HG02642 (cell line): Measurements from ENCODE around the gene MAL.

Source experiments
- ATAC-seq: cut with Tn5 transposase; IDR thresholded peaks from one replicate; pipeline ENCODE4 v1.9.1; 2021; ENCODE audit warnings: mild to moderate bottlenecking; ENCODE audit not compliant: unreplicated experiment, poor library complexity

The MAL gene

DNA sequence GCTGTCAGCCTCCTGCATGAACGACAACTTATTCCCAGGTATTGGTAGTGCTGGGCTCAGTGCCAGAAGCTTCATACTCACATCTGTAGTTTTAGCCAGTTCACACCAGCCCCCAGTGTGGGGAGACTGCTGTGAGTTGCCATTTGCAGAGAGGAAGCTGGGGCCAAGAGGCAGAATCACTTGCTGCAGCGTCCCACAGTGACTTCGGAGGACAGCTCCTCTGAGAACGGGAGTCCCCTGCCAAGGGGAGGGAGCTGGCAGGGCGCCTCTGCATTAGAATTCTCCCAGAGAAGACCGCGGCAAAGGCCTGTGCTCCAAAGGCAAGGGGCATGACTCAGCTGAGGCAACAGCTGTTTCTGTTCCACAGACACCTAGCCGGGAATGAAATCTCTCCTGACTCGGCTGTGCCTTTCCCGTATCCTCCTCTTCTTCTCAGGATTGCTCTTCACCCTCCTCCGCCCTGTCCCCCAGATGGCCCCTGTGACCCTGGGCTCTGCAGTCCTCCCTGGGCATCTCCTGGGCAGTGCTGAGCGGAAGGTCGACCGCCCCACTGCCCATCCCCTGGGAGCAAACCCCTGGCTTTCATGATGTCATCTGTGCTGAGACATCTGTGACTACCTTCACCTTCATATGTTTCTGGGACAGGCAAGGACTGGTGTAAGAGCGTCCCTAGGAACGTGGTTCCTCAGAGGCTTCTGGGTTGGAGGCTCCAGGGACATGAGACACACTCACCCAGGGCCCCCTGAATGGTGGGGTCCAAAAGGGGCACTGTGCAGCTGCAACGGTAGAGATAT, 18.0 kb downstream of the MAL start:
- ATAC-seq: peak; percentile 44

DNA sequence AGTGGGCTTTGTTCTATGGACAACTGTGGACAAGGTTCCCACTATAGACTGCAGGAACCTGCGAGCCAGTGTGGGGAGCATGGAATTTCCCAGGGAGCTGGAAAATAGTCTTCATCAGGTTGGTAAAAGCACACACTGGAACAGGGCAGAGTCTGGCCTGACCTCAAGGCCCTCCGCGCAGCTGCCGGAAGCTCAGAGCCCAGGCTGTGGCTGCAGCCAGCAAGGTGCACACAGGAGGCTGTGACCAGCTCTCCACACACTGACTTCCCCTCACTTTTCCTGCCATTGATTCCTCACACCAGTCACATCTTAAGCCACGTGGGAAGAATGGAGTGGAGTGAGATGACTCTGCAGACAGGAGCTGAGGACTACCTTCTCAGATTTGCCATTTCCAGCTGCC, 19.1 kb downstream of the MAL start:
- no peak for ATAC-seq

DNA sequence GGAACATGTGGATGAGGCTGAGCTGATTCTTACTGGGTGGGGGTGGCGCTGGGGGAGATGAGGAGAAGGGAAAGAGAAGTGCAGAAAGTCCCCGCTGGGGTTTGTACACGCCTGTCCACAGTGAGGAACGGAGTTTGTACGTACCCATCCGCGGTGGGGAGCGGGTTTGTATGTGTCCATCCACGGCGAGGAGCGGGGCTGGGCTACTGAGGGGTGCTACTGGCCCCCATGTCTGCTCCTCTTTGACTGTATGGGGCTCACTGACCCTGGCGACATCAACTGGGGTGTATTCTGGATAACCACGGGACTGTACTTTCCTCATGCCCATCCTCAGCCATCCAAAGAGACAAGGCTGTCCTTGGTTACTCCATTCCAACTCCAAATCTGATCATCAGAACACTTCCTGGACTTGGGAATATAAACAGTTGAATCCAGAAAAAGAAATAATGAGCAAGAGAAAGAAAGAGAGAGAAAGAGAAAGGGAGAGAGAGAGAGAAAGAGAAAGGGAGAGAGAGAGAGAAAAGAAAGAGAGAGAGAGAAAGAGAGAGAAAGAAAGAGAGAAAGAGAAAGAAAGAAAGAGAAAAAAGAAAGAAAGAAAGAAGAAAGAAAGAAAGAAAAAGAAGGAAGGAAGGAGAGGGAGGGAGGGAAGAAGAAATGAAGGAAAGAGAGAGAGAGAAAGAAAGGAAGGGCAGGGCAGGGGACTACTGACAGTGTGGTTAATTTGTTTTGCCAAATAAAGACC, 21.0 kb downstream of the MAL start:
- no peak for ATAC-seq

DNA sequence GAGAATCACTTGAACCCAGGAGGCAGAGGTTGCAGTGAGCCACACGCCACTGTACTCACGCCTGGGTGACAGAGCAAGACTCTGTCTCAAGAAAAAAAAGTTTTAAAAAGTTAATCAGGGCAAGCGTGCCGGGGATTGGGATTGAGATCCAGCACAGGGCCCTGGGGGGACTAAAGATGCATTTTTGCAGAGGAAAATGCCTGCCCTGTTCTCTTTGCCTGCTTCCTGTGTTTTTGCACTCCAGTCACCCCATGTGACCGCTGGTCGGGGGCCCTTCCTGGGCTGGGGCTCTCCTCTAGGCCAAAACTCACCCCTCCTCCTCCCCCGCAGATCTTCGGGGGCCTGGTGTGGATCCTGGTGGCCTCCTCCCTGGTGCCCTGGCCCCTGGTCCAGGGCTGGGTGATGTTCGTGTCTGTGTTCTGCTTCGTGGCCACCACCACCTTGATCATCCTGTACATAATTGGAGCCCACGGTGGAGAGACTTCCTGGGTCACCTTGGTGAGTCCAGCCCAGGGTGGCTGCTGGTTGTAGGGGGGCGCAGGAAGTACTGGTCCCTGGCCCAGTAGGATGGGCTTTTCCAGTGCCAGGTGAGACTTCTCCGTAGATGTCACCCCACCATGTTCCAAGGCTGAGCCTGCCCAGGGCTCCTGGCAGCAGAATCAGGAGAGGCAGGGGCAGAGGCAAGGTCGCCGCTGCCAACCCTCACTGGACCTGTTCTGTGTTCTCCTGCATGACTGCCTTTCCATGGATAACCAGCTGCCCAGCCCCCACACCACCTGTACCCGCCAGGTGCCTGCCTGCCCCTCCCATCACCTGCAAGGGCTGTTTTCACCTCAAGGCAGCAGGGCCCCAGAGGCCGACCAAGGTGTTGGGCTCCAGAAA, 22.4 kb downstream of the MAL start:
- no peak for ATAC-seq

DNA sequence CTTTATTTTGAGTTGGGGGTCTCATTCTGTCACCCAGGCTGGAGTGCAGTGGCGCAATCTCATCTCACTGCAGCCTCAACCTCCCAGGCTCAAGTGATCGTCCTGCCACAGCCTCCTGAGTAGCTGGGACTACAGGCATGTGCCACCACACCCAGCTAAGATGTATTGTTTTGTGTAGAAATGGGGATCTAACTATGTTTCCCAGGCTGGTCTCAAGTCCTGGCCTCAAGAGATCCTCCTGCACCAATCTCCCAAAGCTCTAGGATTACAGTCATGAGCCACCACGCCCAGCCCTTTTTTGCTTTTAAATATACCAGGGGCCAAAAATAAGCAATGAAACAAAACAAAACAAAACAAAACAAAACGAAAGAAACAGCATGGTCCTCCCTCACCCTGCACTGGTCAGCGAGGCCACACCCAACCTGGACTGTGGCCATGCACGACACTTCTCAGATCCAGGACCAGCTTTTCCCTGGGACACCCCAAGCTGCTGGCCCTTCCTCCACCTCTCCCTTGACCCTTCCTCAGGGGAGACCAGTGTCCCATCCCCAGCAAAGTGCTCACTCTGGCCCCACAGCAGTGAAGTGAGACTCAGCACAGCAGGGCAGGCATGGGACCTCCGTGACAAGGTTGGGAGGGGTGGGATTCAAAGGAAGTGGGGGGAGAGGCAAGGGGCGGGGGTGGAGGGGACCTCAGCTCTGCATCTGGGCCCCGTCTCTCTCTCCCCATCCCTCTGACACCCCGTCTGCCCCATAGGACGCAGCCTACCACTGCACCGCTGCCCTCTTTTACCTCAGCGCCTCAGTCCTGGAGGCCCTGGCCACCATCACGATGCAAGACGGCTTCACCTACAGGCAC, 23.5 kb downstream of the MAL start:
- ATAC-seq: no peak

DNA sequence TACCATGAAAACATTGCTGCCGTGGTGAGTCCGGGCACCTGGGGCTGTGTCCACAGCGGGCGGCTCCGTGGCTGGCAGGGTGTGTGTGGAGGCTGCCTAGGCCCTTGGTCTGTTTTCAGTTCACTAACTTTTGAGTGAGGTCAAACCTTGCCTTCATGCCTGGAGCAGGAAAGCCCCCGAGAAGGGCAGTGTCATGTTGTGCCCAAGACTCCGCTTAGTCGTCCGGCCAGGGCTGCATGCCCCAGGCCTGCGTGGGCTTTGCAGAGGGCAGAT, 24.1 kb downstream of the MAL start:
- ATAC-seq: no peak

DNA sequence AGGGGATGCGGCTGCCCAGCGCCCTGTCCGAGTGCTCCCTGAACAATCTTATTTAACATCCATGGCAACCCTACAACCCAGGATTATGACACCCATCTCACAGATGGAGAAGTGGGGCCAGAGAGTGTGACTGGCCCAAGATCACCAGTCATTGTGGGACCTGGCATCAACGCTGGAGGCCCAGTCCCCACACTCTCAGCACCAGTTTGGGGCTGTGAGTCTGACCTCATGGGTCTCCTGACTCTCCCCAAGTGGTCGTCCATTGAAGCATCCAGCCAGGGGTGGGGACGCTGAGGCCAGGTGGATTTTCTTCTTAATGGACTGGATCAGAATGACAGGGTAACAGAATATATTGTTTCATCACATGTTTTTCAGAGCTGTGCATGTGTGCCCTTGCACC, 24.5 kb downstream of the MAL start:
- ATAC-seq: no peak

DNA sequence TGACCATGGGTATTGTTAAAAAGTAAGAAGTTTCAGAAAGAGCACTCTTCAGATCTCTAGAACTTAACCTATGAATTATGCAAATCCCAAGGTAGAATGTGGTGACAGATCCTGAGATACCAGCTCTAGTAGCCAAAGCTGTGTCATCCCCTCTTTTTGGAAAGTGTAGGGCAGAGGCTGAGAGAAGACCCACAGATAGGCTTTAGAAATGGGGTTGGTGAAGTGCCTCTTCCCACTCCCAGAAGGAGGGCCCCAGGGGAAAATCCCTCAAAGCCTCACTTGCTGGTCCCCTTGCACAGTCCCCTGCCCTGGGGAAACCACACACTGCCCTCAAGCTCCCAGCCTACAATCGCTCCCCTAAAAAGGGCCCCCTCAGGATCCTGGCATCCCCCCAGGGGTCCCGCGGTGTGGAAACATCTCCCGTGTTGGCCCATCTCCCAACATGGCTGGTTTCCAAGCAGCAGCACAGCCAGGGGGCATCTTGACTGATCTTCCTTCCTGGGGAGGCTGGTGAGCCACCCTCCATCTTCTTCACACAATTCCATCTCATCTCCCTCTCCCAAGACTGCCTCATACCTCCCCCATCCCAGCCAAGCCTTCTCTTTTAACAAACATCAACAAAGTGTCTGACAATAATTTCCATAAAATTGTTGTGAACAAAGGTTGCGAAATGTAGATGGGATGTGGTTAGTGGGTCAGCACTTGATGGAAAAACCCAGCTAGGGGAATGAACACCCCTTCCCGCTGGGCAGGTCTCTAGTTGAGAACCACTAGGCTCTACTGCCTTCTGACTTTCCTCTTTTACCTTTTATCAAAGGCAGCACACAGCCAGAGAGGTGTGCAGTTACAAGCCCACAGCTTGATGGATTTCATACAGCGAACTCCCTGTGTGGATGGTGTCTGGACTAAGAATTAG, 25.1 kb downstream of the MAL start:
- no peak for ATAC-seq

DNA sequence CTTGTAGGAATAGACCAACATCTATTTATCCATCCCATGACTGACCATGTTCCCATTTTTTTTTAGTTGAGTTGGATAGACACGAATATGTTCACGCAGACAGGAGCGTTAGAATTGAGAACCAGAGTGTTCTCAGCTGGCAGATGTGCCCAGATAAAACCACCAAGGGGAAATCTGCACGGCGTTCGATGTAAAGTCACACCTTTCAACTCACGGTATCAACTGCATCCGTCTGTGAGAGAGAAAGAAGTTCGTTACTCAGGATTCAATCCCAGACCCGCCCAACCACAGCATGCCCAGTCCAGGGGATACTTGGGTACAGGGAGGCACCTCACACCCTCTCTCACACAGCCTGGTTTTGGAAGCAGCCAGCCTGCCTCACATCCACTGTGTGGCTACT, 26.1 kb downstream of the MAL start:
- no peak for ATAC-seq

DNA sequence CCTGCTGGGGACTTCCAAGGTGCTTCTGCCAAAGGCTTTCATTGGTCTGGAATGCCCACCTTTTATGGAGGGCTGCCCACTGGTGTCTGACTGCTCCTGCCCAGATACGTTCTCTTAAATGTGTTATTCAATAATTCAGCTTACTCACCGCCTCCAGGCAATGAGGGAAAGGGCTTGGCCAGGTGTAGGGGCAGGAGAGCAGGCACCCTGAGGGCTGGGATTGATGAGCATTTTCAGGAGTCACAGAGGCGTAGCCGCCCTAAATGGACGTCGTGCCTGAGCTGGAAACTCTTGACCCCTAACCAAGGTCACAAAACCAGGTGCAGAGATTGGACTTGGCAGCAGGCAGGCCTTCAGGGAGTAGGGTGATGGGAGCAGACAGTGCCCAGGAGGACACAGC, 26.8 kb downstream of the MAL start:
- no peak for ATAC-seq

DNA sequence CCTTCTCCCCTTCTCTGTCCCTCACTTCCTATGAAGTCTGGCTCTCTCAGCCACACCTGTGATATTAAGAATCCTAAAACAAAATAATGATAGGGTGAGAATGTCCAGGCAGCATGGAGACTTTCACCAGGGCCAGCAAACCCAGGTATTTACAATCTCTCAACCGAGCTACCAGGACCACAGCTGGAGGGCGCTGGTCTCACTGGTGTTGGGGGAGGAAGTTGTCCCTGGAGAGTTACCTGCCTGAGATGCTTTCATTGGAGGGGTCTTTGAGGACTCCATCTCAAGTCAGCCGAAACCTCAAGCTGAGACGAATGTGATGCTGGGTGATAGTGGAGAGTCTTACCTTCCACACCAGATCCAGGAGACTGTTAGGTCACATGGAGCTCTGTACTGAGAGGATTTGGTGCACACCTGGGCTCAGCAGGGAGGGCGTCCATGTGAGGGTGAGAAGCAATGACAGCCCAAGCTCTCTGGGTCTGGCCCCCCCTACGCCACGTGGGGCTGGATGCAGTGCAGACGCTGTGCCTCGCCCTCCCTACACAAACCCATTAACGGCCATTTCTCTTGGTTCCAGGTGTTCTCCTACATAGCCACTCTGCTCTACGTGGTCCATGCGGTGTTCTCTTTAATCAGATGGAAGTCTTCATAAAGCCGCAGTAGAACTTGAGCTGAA, 27.4 kb downstream of the MAL start:
- no peak for ATAC-seq

DNA sequence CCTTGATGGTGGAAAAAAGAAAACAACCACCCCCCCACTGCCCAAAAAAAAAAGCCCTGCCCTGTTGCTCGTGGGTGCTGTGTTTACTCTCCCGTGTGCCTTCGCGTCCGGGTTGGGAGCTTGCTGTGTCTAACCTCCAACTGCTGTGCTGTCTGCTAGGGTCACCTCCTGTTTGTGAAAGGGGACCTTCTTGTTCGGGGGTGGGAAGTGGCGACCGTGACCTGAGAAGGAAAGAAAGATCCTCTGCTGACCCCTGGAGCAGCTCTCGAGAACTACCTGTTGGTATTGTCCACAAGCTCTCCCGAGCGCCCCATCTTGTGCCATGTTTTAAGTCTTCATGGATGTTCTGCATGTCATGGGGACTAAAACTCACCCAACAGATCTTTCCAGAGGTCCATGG, 28.0 kb downstream of the MAL start:
- ATAC-seq: no peak

DNA sequence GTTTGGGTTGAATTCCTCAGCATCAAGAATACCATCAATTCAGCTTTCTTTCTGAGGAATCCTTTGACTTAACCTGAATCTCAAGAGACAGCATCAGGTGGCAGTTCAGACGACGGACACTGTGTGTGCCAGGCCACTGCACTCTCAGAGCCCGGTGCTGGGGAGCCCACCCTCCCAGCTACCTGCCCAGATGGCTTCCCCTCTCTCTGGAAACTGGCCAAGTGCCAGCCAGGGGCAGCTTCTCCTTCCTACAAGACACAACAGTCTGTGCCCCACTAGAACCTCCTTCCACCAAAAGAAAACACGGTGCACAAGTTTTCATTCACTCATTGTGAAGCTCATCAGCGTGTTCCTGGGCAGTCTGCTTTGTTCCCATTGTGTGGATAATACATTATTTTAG, 28.5 kb downstream of the MAL start:
- ATAC-seq: no peak

DNA sequence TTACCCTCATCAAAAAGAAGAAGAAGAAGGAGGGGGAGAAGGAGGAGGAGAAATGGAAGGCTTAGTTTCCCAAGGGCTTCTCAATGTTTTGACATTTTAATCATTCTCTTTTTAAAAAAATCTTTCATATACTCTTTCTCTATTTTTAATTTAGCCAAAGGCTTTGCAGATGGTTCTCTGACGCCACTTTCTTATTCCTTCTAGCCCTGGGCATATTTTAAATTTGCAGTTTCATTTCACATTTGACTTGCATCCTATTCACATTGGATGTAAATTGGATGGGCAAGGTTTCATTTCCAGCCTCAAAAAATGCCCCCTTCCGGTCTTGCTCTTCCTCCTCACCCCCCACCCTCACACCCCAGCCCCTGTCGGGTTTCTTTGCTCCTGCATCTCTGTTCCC, 29.8 kb downstream of the MAL start:
- no peak for ATAC-seq

DNA sequence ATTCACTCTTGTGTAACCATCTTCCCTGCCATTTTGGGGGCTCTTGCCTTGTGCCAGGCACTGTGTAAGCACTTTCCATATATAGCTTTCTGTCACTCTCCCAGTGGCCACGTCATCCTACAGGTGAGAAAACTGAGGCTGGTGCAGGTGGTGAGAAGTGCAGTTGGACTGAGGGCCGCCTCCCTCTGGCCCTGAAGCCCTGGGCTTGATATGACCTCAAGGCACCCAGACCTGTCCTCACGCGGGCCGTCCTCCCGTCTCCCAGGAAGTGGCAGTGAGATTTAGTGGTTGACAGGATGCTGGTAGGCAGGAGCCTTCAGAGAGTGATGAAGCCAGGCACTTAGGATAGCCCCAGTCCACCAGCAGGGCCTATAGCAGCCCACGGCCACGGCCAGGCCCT, 30.5 kb downstream of the MAL start:
- ATAC-seq: no peak

DNA sequence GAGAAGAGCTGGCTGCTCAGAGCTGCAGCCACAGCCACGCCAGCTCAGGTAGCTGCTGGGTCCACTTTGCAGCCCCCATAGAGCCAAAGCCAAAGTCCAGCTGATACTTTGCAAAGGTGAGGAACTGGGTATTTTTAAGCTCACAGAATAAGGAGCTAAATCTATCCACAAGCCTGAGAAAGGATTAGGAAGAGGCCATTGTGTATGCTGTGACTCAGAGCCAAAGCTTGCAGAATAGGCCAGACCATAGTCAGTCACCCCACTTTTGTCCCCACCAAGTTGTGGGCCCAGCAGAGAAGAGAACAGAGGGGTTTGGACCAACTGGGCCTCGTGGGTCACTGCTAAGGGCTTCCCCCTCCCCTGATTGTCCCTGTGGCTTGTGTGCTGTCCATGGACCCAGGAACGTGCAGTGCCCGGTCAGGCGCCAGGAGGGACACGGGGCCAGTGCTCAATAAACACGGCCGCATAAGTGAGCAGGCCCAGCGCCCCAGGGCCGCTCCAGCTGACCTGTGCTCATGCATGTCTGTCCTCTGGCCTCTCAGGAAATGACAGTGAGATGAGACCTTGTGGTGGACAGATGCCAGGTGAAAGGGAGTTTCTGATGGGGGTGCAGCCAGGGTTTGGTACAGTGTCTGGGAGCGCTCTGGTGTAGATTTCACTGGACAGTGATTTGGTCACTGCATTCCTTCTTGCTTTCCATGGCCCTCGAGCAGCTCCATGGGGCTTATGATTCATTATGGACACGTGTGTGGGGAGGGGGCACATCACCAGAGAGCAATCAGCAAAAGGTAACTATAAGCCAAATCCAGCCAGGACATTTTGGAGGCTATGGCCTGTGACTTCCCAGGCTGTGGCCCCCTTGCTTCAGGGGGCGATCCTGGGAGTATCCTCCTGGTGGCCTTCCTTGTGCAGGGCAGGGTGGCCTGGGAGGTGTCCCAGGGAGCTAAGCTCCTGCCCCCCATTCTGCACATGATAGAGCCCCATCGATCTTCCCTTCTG, 31.3 kb downstream of the MAL start:
- ATAC-seq: no peak

DNA sequence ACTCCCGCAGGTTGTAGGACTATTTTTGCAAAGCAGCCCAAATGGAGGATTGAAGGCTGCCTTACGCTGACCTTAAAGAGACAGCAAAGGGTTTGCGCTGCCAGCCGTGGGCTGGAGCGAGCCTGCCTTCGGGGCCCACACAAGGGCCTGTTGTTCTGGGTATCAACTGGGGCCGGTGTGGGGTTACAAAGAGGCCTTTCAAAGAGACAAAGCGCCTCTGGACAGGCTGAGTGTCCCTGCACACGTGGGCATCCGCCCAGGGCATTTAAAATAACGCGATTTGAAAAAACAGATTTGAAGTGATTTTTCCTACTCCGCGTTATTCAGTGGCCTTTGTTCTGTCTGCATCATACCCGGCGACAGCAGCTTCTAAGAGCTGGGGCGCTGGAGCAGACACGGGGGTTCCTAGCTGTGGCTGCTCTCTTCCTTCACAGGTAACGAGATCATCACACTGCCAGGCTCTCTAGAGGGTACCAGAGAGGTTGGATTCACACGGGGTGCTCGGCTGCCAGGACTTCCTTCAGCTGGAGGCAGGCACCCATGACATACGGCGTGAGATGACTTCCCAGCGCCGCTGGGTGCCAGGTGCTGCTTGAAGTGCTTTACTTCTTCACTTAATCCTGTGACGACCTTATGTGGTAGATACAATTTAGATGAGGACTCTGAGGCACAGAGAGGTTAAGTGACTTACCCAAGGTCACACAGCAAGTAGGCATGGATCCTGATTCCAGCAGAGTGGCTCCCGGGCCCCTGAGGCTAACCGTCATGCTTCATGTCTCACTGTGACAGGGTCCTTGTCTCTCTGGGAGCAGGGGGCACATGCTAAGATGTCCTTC, 32.2 kb downstream of the MAL start:
- no peak for ATAC-seq
